Stimulated activated naive B cell treated with anti-CD40 and anti-IgM and Interleukin-4, amounts not matched to agents 10 μg/mL and 1 μg/mL and 100 μg/mL, for 72 hours (primary cell): ENCODE measurements around the gene RANBP1.
"Not testable (repeated sequence)": the region's sequence is repeated elsewhere in the genome, so short reads cannot be mapped to it uniquely, and the experiment has no call there.

Source experiments
- ATAC-seq, 2 donors: fragments of 150-1000 bp; cut with Tn5 transposase; replicated peaks; 2 replicates each; pipeline ENCODE4 v1.10.0; 2021; ENCODE audit warnings: moderate library complexity in 1 of 2
- DNase-seq: peaks from one replicate; pipeline ENCODE4 v3.0.0; 2021
- H3K27ac Mint-ChIP-seq: one replicate; pipeline ENCODE4 v1.8.0; 2022; ENCODE audit warnings: mild to moderate bottlenecking, mixed read lengths
- H3K27me3 Mint-ChIP-seq, 2 donors: one replicate each; pipeline ENCODE4 v1.8.0; 2022; ENCODE audit warnings: mixed read lengths in 2 of 2
- H3K36me3 Mint-ChIP-seq, 2 donors: one replicate each; pipeline ENCODE4 v1.8.0; 2022; ENCODE audit warnings: mixed read lengths in 2 of 2, mild to moderate bottlenecking in 1 of 2
- H3K4me1 Mint-ChIP-seq, 2 donors: one replicate each; pipeline ENCODE4 v1.8.0; 2022; ENCODE audit warnings: mixed read lengths in 2 of 2, mild to moderate bottlenecking in 1 of 2
- H3K4me3 Mint-ChIP-seq, 2 donors: one replicate each; pipeline ENCODE4 v1.8.0; 2022; ENCODE audit warnings: mild to moderate bottlenecking in 2 of 2, mixed read lengths in 2 of 2, moderate library complexity in 1 of 2
- H3K9me3 Mint-ChIP-seq, 2 donors: one replicate each; pipeline ENCODE4 v1.8.0; 2022; ENCODE audit warnings: mixed read lengths in 2 of 2, mild to moderate bottlenecking in 1 of 2

The RANBP1 gene

GRCh38 chr22:20115691-20116375 is at the start of gene RANBP1:
Gene RANBP1, plus strand, starts transcription at chr22:20116104. Its CDS starts 81 bp downstream, at chr22:20116185.
- ATAC-seq (no peak), DNase-seq (no peak)
- H3K4me1 Mint-ChIP-seq: peaks cover 41 to 78% of the 10 kb centered on the region in 2 donors
- H3K27ac Mint-ChIP-seq: peak within 1 kb of the TSS; percentile 97
- H3K36me3 Mint-ChIP-seq: peaks cover 43 to 51% of the 10 kb centered on the region in 2 donors
- H3K9me3 Mint-ChIP-seq: no peaks in the 10 kb centered on the region
- H3K4me3 Mint-ChIP-seq: peak within 1 kb of the TSS; percentile 86 to 91
- no peaks in the 10 kb centered on the region for H3K27me3 Mint-ChIP-seq

- H3K4me1 Mint-ChIP-seq: no peaks in the 10 kb centered on the region
- H3K9me3 Mint-ChIP-seq: no peaks in the 10 kb centered on the region
- ATAC-seq (no peak), DNase-seq (no peak)
- H3K36me3 Mint-ChIP-seq: peaks cover 9 to 28% of the 10 kb centered on the region in 2 donors
- H3K4me3 Mint-ChIP-seq: no peak overlapping the region
- H3K27ac Mint-ChIP-seq: peak overlapping the region; percentile 37
- no peaks in the 10 kb centered on the region for H3K27me3 Mint-ChIP-seq
Measured at GRCh38 chr22:20066617-20067383, 49.1 kb upstream of the RANBP1 start.

- H3K27me3 Mint-ChIP-seq, H3K27ac Mint-ChIP-seq, DNase-seq, ATAC-seq, H3K4me1 Mint-ChIP-seq, H3K4me3 Mint-ChIP-seq, H3K9me3 Mint-ChIP-seq: not testable (repeated sequence)
- H3K36me3 Mint-ChIP-seq: peaks cover 8 to 27% of the 10 kb centered on the region in 2 donors
Measured at GRCh38 chr22:20067384-20067682, 48.6 kb upstream of the RANBP1 start.

GRCh38 chr22:20068640-20069039 is 47.3 kb upstream of the RANBP1 start:
- Mint-ChIP-seq H3K27ac (no peak overlapping the region), H3K27me3 (no peaks in the 10 kb centered on the region), H3K4me1 (no peaks in the 10 kb centered on the region), H3K9me3 (no peaks in the 10 kb centered on the region), H3K36me3 (peaks cover 1 to 18% of the 10 kb centered on the region in 2 donors), H3K4me3 (no peak overlapping the region)
- DNase-seq (no peak), ATAC-seq (no peak)

- Mint-ChIP-seq H3K9me3 (no peaks in the 10 kb centered on the region), H3K27me3 (no peaks in the 10 kb centered on the region), H3K36me3 (peaks cover 1 to 10% of the 10 kb centered on the region in 2 donors), H3K4me1 (no peaks in the 10 kb centered on the region), H3K4me3 (no peak overlapping the region), H3K27ac (no peak overlapping the region)
- ATAC-seq: no peak
- no peak for DNase-seq
Measured at GRCh38 chr22:20069331-20070042, 46.4 kb upstream of the RANBP1 start.

GRCh38 chr22:20071524-20071972 is 44.4 kb upstream of the RANBP1 start:
- Mint-ChIP-seq H3K27me3 (no peaks in the 10 kb centered on the region), H3K9me3 (no peaks in the 10 kb centered on the region), H3K27ac (no peak overlapping the region), H3K4me3 (no peak overlapping the region), H3K4me1 (no peaks in the 10 kb centered on the region), H3K36me3 (peaks cover 1 to 6% of the 10 kb centered on the region in 2 donors)
- DNase-seq (no peak), ATAC-seq (no peak)

- no peaks in the 10 kb centered on the region for H3K9me3 Mint-ChIP-seq
- no peak overlapping the region for H3K4me3 Mint-ChIP-seq
- peaks cover 8 to 11% of the 10 kb centered on the region in 2 donors for H3K4me1 Mint-ChIP-seq
- DNase-seq (no peak), ATAC-seq (no peak)
- no peak overlapping the region for H3K27ac Mint-ChIP-seq
- no peaks in the 10 kb centered on the region for H3K36me3 Mint-ChIP-seq
- H3K27me3 Mint-ChIP-seq: no peaks in the 10 kb centered on the region
Measured at GRCh38 chr22:20076627-20077172, 39.2 kb upstream of the RANBP1 start.

- ATAC-seq (peak; percentile 90 to 93), DNase-seq (peak; percentile 67)
- peak within 1 kb of the TSS; percentile 69 for H3K27ac Mint-ChIP-seq
- no peaks in the 10 kb centered on the region for H3K9me3 Mint-ChIP-seq
- peak within 1 kb of the TSS; percentile 86 to 87 for H3K4me3 Mint-ChIP-seq
- H3K4me1 Mint-ChIP-seq: peaks cover 25 to 38% of the 10 kb centered on the region in 2 donors
- H3K27me3 Mint-ChIP-seq: no peaks in the 10 kb centered on the region
- peaks cover 3 to 9% of the 10 kb centered on the region in 2 donors for H3K36me3 Mint-ChIP-seq
Measured at GRCh38 chr22:20079745-20080444, 36.0 kb upstream of the RANBP1 start, which contains the start of gene DGCR8. Gene DGCR8, plus strand, starts transcription at chr22:20080241. Its CDS starts 5,723 bp downstream, at chr22:20085964.

- peak; percentile 44 for DNase-seq
- Mint-ChIP-seq H3K27me3 (no peaks in the 10 kb centered on the region), H3K36me3 (peaks cover 3 to 11% of the 10 kb centered on the region in 2 donors), H3K27ac (peak overlapping the region; percentile 69), H3K4me1 (peaks cover 25 to 39% of the 10 kb centered on the region in 2 donors), H3K4me3 (peak overlapping the region; percentile 85 to 86), H3K9me3 (no peaks in the 10 kb centered on the region)
- ATAC-seq: peak; percentile 76 to 77
Measured at GRCh38 chr22:20080445-20080775, 35.5 kb upstream of the RANBP1 start.

- DNase-seq: no peak
- H3K27ac Mint-ChIP-seq: peak overlapping the region; percentile 69
- no peak for ATAC-seq
- peaks cover 6 to 17% of the 10 kb centered on the region in 2 donors for H3K36me3 Mint-ChIP-seq
- no peaks in the 10 kb centered on the region for H3K9me3 Mint-ChIP-seq
- H3K4me1 Mint-ChIP-seq: peaks cover 25 to 39% of the 10 kb centered on the region in 2 donors
- no peaks in the 10 kb centered on the region for H3K27me3 Mint-ChIP-seq
- peak overlapping the region; percentile 85 to 86 for H3K4me3 Mint-ChIP-seq
Measured at GRCh38 chr22:20080776-20081654, 34.9 kb upstream of the RANBP1 start.

- no peaks in the 10 kb centered on the region for H3K27me3 Mint-ChIP-seq
- H3K4me3 Mint-ChIP-seq: no peak overlapping the region
Measured at GRCh38 chr22:20083157-20083890, 32.6 kb upstream of the RANBP1 start.

GRCh38 chr22:20083891-20084546 is 31.9 kb upstream of the RANBP1 start:
- Mint-ChIP-seq H3K27ac (no peak overlapping the region), H3K4me1 (peaks cover 33 to 39% of the 10 kb centered on the region in 2 donors), H3K4me3 (no peak overlapping the region), H3K27me3 (no peaks in the 10 kb centered on the region), H3K9me3 (no peaks in the 10 kb centered on the region), H3K36me3 (peaks cover 24 to 40% of the 10 kb centered on the region in 2 donors)
- DNase-seq: no peak
- ATAC-seq: no peak

More at GRCh38 chr22:20083157-20083890, 32.6 kb upstream of the RANBP1 start:
- no peak for ATAC-seq
- Mint-ChIP-seq H3K27ac (no peak overlapping the region), H3K4me1 (peaks cover 33 to 39% of the 10 kb centered on the region in 2 donors), H3K9me3 (no peaks in the 10 kb centered on the region), H3K36me3 (peaks cover 24 to 37% of the 10 kb centered on the region in 2 donors)
- DNase-seq: no peak
